BE2C (cell line): ENCODE measurements around the gene DMRTB1.

ENCODE experiments used
- DNase-seq: peaks from one replicate; pipeline ENCODE4 v3.0.0-alpha.2; 2020
- H3K27me3 ChIP-seq: fragments of 250-450 bp; sonication (Bioruptor Pico); 2 replicates; pipeline ENCODE4 v1.5.1; 2020; ENCODE audit warnings: mild to moderate bottlenecking
- H3K36me3 ChIP-seq: fragments of 250-450 bp; sonication (Bioruptor Pico); 2 replicates; pipeline ENCODE4 v1.5.1; 2020; ENCODE audit warnings: mild to moderate bottlenecking
- H3K4me1 ChIP-seq: fragments of 250-450 bp; sonication (Bioruptor Pico); 2 replicates; pipeline ENCODE4 v1.5.1; 2020
- H3K4me3 ChIP-seq: 2 replicates; pipeline ENCODE4 v1.5.1; 2011; ENCODE audit warnings: low read depth, low read length
- H3K9me3 ChIP-seq: fragments of 250-450 bp; sonication (Bioruptor Pico); 2 replicates; pipeline ENCODE4 v1.5.1; 2020
- TF ChIP-seq, protein P1 (sequence below): IDR thresholded peaks from 2 replicates; pipeline ENCODE4 v1.5.1; 2012; ENCODE audit warnings: mild to moderate bottlenecking, low read depth, low read length

DMRTB1 gene

GRCh38 chr1:53516181-53516580 is 57.0 kb downstream of the DMRTB1 start:
- no peaks in the 10 kb centered on the region for H3K9me3 ChIP-seq
- no peaks in the 10 kb centered on the region for H3K27me3 ChIP-seq
- DNase-seq = no peak
- H3K4me3 ChIP-seq = no peak overlapping the region
- no peaks in the 10 kb centered on the region for H3K36me3 ChIP-seq
- H3K4me1 ChIP-seq = peaks cover 3% of the 10 kb centered on the region
- TF ChIP-seq, protein P1, sequence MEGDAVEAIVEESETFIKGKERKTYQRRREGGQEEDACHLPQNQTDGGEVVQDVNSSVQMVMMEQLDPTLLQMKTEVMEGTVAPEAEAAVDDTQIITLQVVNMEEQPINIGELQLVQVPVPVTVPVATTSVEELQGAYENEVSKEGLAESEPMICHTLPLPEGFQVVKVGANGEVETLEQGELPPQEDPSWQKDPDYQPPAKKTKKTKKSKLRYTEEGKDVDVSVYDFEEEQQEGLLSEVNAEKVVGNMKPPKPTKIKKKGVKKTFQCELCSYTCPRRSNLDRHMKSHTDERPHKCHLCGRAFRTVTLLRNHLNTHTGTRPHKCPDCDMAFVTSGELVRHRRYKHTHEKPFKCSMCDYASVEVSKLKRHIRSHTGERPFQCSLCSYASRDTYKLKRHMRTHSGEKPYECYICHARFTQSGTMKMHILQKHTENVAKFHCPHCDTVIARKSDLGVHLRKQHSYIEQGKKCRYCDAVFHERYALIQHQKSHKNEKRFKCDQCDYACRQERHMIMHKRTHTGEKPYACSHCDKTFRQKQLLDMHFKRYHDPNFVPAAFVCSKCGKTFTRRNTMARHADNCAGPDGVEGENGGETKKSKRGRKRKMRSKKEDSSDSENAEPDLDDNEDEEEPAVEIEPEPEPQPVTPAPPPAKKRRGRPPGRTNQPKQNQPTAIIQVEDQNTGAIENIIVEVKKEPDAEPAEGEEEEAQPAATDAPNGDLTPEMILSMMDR = no peak
